Transverse colon (tissue), 4 donors: ENCODE measurements around the gene EFNB3. TPM values are rescaled to one million over a fixed set of nuclear protein-coding genes. Genes with fewer than 3 reads are reported as not detected.
A peak's percentile ranks its signal among the peaks of the same experiment; 100 is the strongest.

ENCODE experiments used
- DNase-seq: peaks from one replicate; pipeline ENCODE4 v3.0.0-alpha.2; 2019
- H3K27ac ChIP-seq, 4 donors: fragments of 200-600 bp; sonication (generic); 2 replicates each; pipeline ENCODE4 v1.5.1; 2016 to 2018; ENCODE audit warnings: inconsistent platforms in 4 of 4
- H3K27me3 ChIP-seq: fragments of 200-600 bp; sonication (generic); 2 replicates; pipeline ENCODE4 v1.5.1; 2017; ENCODE audit warnings: inconsistent platforms
- H3K36me3 ChIP-seq, 4 donors: fragments of 200-600 bp; sonication (generic); 2 replicates each; pipeline ENCODE4 v1.5.1; 2017 to 2019; ENCODE audit warnings: inconsistent platforms in 4 of 4
- H3K4me1 ChIP-seq, 4 donors: fragments of 200-600 bp; sonication (generic); 2 replicates each; pipeline ENCODE4 v1.5.1; 2017 to 2020; ENCODE audit warnings: inconsistent platforms in 4 of 4
- H3K4me3 ChIP-seq, 4 donors: fragments of 200-600 bp; sonication (generic); 1 replicate in 1 of 4; 2 replicates in 3 of 4; pipeline versions ENCODE4 v1.5.1 to v1.6.1; 2017 to 2019; ENCODE audit warnings: inconsistent platforms in 4 of 4
- H3K9me3 ChIP-seq, 2 donors: fragments of 200-600 bp; sonication (generic); 2 replicates each; pipeline ENCODE4 v1.5.1; 2017 to 2019; ENCODE audit warnings: inconsistent platforms in 2 of 2
- CTCF ChIP-seq, 5 experiments: fragments of 200-600 bp in 3 of 5; fragments of 450-650 bp in 2 of 5; sonication (generic) in 3 of 5; IDR thresholded peaks; 1 replicate in 2 of 5; 2 replicates in 3 of 5; pipeline ENCODE4 v1.5.1; 2016 to 2017; ENCODE audit warnings: antibody characterized with exemption in 5 of 5, inconsistent platforms in 3 of 5, mild to moderate bottlenecking in 2 of 5, moderate library complexity in 1 of 5
- EP300 ChIP-seq: sonication (generic); formaldehyde crosslinking; IDR thresholded peaks from one replicate; pipeline ENCODE4 v1.6.1; 2017; ENCODE audit warnings: antibody characterized with exemption, low read depth
- POLR2A ChIP-seq: fragments of 450-650 bp; IDR thresholded peaks from one replicate; pipeline ENCODE4 v1.6.1; 2016; ENCODE audit warnings: antibody characterized with exemption, mild to moderate bottlenecking, moderate library complexity
- POLR2AphosphoS5 ChIP-seq, 3 donors: sonication (generic); formaldehyde crosslinking; IDR thresholded peaks; one replicate each; pipeline ENCODE4 v1.6.1; 2016; ENCODE audit warnings: antibody characterized with exemption in 3 of 3
- WGBS, 2 donors: methylation state at CpG; one replicate each; pipeline ENCODE4 v1.1.5; 2018; ENCODE audit warnings: low coverage in 1 of 2; 5-methylcytosine and 5-hydroxymethylcytosine counted together
- in situ Hi-C, 4 donors: fragments of 200-750 bp; cut with MboI; loops; one replicate each; pipeline versions ENCODE4 v1.15.0 to v1.15.1; 2017; ENCODE audit warnings: low sequenced_read_pairs in 3 of 4, low pct_ligation_motif_present in 1 of 4, low pct_unique_long_range_greater_than_20kb in 1 of 4
- intact Hi-C: fragments of 100-400 bp; cut with DNase I; formaldehyde crosslinking; loops from one replicate; pipeline ENCODE4 v1.15.1; 2023; ENCODE audit warnings: low total_unique reads
- total RNA-seq, 4 donors: library from RNA; depleted of rRNA; stranded (reverse); fragments of >200 nt; gene quantifications; one replicate each; pipeline ENCODE4 v1.1.0, GENCODE V29; 2016

Gene EFNB3
- total RNA-seq, 4 donors from 2014 or later: 0.32 to 0.41 TPM; not detected in 2

GRCh38 chr17:7747635-7748071, 42.7 kb downstream of the EFNB3 start:
- no peaks in the 10 kb centered on the region for H3K9me3 ChIP-seq
- no peak overlapping the region for H3K4me3 ChIP-seq
- WGBS, 2 donors: 51 to 62% methylated on average over 3 to 4 of the region's 4 CpGs
- H3K4me1 ChIP-seq: peaks cover 0 to 16% (median 7%) of the 10 kb centered on the region in 4 donors
- H3K27me3 ChIP-seq: no peaks in the 10 kb centered on the region
- H3K27ac ChIP-seq: no peak overlapping the region
- TF ChIP-seq CTCF (IDR thresholded peaks at IDR 0.05) (no peak), EP300 (no peak), POLR2A (no peak), POLR2AphosphoS5 (IDR thresholded peaks at IDR 0.05) (no peak)
- H3K36me3 ChIP-seq: no peaks in the 10 kb centered on the region
- DNase-seq: no peak
- in situ Hi-C loops: loop anchor here in 1 of 4 donors (10.0 kb wide), 1 partner anchor 67 kb away; no protein-coding TSS in a partner anchor
- intact Hi-C loops: loop anchor here (1.0 to 10.0 kb wide), 2 partner anchors 23 to 107 kb away; partner anchors contain the start of genes CYB5D1, NAA38 and TMEM88

- Histone ChIP-seq H3K9me3 (no peaks in the 10 kb centered on the region), H3K4me1 (peaks cover 0 to 16% (median 7%) of the 10 kb centered on the region in 4 donors), H3K27me3 (no peaks in the 10 kb centered on the region), H3K36me3 (no peaks in the 10 kb centered on the region), H3K27ac (no peak overlapping the region), H3K4me3 (no peak overlapping the region)
- WGBS, 2 donors: 44 to 61% methylated on average over 7 to 10 of the region's 10 CpGs
- no peak for DNase-seq
- intact Hi-C loops: loop anchor here (10.0 kb wide), 1 partner anchor 107 kb away; the partner anchor contains the start of genes CYB5D1, NAA38 and TMEM88
- in situ Hi-C loops: loop anchor here in 1 of 4 donors (10.0 kb wide), 1 partner anchor 67 kb away; no protein-coding TSS in a partner anchor
- no peak for TF ChIP-seq CTCF (IDR thresholded peaks at IDR 0.05)
- TF ChIP-seq POLR2AphosphoS5 (IDR thresholded peaks at IDR 0.05): no peak
- no peak for TF ChIP-seq POLR2A
- no peak for TF ChIP-seq EP300
Observed at GRCh38 chr17:7748076-7748775, 43.2 kb downstream of the EFNB3 start.

GRCh38 chr17:7750321-7750821, 45.4 kb downstream of the EFNB3 start:
- TF ChIP-seq POLR2A (no peak), POLR2AphosphoS5 (IDR thresholded peaks at IDR 0.05) (no peak), CTCF (IDR thresholded peaks at IDR 0.05) (no peak), EP300 (no peak)
- WGBS, 2 donors: 62 to 67% methylated on average over 2 to 4 of the region's 4 CpGs
- Histone ChIP-seq H3K4me1 (peaks cover 0 to 9% (median 4%) of the 10 kb centered on the region in 4 donors), H3K27me3 (no peaks in the 10 kb centered on the region), H3K27ac (peak overlapping the region in 1 of 4 donors; percentile 25), H3K36me3 (no peaks in the 10 kb centered on the region), H3K4me3 (no peak overlapping the region), H3K9me3 (no peaks in the 10 kb centered on the region)
- no peak for DNase-seq
- intact Hi-C loops: no loop called here
- in situ Hi-C loops: no loop called here

DNA sequence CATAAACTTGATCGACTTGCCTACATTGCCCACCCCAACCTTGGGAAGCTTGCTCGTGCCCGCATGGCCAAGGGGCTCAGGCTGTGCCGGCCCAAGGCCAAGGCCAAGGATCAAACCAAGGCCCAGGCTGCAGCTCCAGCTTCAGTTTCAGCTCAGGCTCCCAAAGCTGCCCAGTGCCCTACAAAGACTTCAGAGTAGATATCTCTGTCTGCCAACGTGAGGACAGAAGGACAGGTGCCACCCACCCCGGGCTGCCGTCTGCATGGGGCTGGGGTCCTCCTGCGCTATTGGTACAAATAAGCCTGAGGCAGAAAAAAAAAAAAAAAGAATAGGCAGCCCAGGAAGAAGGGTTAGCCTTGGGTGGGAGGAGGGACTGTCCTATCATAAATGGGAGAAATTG, 49.7 kb downstream of the EFNB3 start:
- in situ Hi-C loops: no loop called here
- WGBS, 2 donors: 83 to 97% methylated on average over 4 to 8 of the region's 8 CpGs

More for the DNA sequence above, 49.7 kb downstream of the EFNB3 start:
- intact Hi-C loops: no loop called here
- Histone ChIP-seq H3K9me3 (no peaks in the 10 kb centered on the region), H3K27me3 (no peaks in the 10 kb centered on the region), H3K4me3 (no peak overlapping the region), H3K4me1 (peaks cover 0 to 6% (median 0%) of the 10 kb centered on the region in 4 donors), H3K36me3 (no peaks in the 10 kb centered on the region), H3K27ac (no peak overlapping the region)
- DNase-seq: no peak
- no peak for TF ChIP-seq POLR2AphosphoS5 (IDR thresholded peaks at IDR 0.05)
- no peak for TF ChIP-seq EP300
- TF ChIP-seq CTCF (IDR thresholded peaks at IDR 0.05): no peak
- TF ChIP-seq POLR2A: no peak
